Astrocyte of the spinal cord (primary cell): Measurements from ENCODE around the gene AIRE.

Experiments used
- DNase-seq: peaks from one replicate; pipeline ENCODE4 v3.0.0; 2011; ENCODE audit warnings: low read depth, low spot score
- H3K4me3 ChIP-seq: 2 replicates; pipeline ENCODE4 v1.5.1; 2011; ENCODE audit warnings: low read depth, mild to moderate bottlenecking, low read length, moderate library complexity
- CTCF ChIP-seq: IDR thresholded peaks from 2 replicates; pipeline ENCODE4 v1.5.1; 2012; ENCODE audit warnings: low read depth, mild to moderate bottlenecking, low read length, inconsistent platforms
- in situ Hi-C: cut with HindIII; loops from 2 replicates; pipeline ENCODE4 v1.10.0; 2017; ENCODE audit warnings: low sequenced_read_pairs

The AIRE gene

DNA sequence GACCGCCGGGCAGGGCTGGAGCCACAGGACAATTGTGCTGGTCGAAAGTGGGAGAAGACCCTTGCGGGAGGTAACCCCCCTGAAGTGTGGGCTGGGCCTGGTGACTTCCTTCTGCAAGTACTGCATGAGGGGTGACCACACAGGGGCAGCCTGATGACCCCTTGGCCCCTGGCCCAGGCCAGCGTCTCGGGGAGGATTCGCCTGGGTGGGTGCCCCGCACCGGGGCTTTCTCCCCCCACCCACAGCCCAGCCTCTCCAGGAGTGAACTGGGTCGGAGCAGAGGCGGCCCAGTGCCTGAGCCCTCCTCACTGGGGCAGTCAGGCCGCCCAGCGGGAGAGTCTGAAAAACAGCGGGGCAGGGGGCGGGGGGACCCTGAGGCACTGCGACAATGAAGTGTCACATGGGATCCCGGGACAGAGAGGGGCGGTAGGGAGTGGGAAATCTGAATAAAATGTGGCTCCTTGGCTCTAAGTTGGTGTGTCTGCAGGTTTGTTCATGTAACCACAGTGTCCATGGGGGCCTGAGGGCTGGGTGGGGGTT lies 22.4 kb upstream of the AIRE start:
- in situ Hi-C loops, result no loop called here
- DNase-seq, result no peak
- no peak overlapping the region for H3K4me3 ChIP-seq
- no peak for TF ChIP-seq CTCF

- TF ChIP-seq CTCF, result no peak
- no peak overlapping the region for H3K4me3 ChIP-seq
- in situ Hi-C loops, result no loop called here
- no peak for DNase-seq
Measured at GRCh38 chr21:44263768-44264167, 21.9 kb upstream of the AIRE start.

DNA sequence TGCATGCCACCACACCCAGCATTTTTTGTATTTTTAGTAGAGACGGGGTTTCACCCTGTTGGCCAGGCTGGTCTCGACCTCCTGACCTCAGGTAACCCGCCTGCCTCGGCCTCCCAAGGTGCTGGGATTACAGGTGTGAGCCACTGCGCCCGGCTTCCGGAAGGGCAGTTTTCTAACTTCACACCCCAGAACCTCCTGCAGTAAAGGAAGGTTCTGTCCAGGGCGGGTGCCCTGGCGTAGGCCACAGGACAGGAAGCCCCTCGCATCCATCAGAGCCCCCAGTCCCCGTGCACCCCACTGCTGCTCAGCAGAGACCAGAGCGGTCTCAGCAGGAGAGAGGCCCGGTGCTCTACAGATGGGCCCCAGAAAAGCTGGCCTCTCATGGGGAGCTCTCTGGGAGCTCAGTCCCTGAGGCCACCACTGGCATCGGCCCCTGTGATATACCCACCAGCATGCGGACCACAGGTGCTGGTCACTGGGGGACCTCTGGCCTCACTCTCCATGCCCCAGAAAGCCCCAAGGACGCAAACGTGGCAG lies 19.9 kb upstream of the AIRE start:
- no peak overlapping the region for H3K4me3 ChIP-seq
- in situ Hi-C loops, result no loop called here
- no peak for DNase-seq
- TF ChIP-seq CTCF, result no peak

- no peak for TF ChIP-seq CTCF
- H3K4me3 ChIP-seq, result no peak overlapping the region
- DNase-seq, result no peak
- in situ Hi-C loops, result no loop called here
Measured at GRCh38 chr21:44267655-44268142, 18.0 kb upstream of the AIRE start.

- no peak for TF ChIP-seq CTCF
- DNase-seq, result no peak
- in situ Hi-C loops, result no loop called here
- no peak overlapping the region for H3K4me3 ChIP-seq
Measured at GRCh38 chr21:44269090-44269489, 16.6 kb upstream of the AIRE start.

DNA sequence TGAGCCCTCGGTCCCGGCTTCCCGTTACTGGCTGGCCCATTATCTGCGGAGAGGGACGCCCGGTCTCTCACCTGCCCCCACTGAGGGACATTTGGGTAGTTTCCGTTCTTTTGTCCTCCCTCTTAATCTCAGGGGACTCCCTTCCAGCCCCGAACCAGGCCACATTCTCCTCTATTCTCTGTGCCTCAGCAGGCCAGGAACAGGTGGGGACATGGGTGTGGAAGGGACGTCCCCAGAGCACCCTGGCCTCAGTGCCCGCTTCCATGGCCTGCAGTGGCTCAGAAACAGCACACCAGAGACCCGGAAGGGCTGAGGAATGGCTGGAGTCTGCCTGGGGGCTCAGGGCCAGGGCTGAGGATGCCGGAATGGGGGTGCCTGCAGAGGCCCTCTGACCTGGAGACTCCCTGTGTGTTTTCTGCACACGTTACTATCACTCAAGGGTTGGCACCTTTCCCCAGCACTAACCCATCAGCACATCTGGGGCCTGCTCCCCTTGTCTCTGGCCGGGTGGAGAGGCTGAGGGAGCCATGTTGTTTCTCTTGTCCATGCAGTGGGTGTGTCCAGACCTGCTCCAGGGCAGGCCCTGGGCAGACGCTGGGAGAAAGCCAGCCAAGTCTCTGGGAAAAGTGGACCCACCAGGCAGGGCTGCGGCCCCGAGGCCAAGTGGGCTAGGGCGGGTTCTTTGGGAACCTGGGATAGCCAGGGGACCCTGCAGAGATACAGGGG lies 14.0 kb upstream of the AIRE start:
- TF ChIP-seq CTCF, result no peak

More for the DNA sequence above, 14.0 kb upstream of the AIRE start:
- no peak overlapping the region for H3K4me3 ChIP-seq
- no peak for DNase-seq
- in situ Hi-C loops, result no loop called here
